Loucy (cell line): ENCODE measurements around the gene SEL1L.

Experiments
- H2AFZ ChIP-seq: fragments of 200-600 bp; sonication (generic); 2 replicates; pipeline ENCODE4 v1.6.0; 2016; ENCODE audit warnings: antibody characterized with exemption, mild to moderate bottlenecking, low read length, moderate library complexity
- H3F3A ChIP-seq: fragments of 200-600 bp; 2 replicates; pipeline ENCODE4 v1.6.0; 2016; ENCODE audit warnings: antibody characterized with exemption, low read depth, mild to moderate bottlenecking
- H3K27me3 ChIP-seq: fragments of 200-600 bp; sonication (generic); 2 replicates; pipeline ENCODE4 v1.6.1; 2014; ENCODE audit warnings: low read length, mild to moderate bottlenecking; ENCODE audit not compliant: insufficient read depth, poor library complexity, severe bottlenecking
- H3K36me3 ChIP-seq: fragments of 200-600 bp; sonication (generic); 2 replicates; pipeline ENCODE4 v1.6.1; 2016; ENCODE audit warnings: low read length; ENCODE audit not compliant: insufficient read depth
- H3K4me1 ChIP-seq: fragments of 200-600 bp; sonication (generic); 2 replicates; pipeline ENCODE4 v1.5.1; 2014; ENCODE audit warnings: low read length, mild to moderate bottlenecking; ENCODE audit not compliant: insufficient read depth, poor library complexity, severe bottlenecking
- H3K4me2 ChIP-seq: fragments of 200-600 bp; sonication (generic); 2 replicates; pipeline ENCODE4 v1.6.0; 2014; ENCODE audit warnings: antibody characterized with exemption, low read length, low read depth, mild to moderate bottlenecking; ENCODE audit not compliant: poor library complexity, severe bottlenecking
- H3K4me3 ChIP-seq: fragments of 200-600 bp; sonication (generic); 2 replicates; pipeline ENCODE4 v1.5.1; 2014; ENCODE audit warnings: low read length, mild to moderate bottlenecking, mixed read lengths; ENCODE audit not compliant: poor library complexity, severe bottlenecking
- H3K79me2 ChIP-seq: fragments of 200-600 bp; sonication (generic); 2 replicates; pipeline ENCODE4 v1.6.1; 2014; ENCODE audit warnings: low read length; ENCODE audit not compliant: insufficient read depth
- H3K9ac ChIP-seq: fragments of 200-600 bp; sonication (generic); 2 replicates; pipeline ENCODE4 v1.6.0; 2014; ENCODE audit warnings: mild to moderate bottlenecking, low read depth, low read length, moderate library complexity; ENCODE audit not compliant: poor library complexity, severe bottlenecking
- H3K9me2 ChIP-seq: fragments of 200-600 bp; sonication (generic); replicated peaks from 2 replicates; pipeline ENCODE4 v1.6.1; 2016; ENCODE audit warnings: low read depth, low read length, mixed read lengths
- H3K9me3 ChIP-seq: fragments of 200-600 bp; sonication (generic); 2 replicates; pipeline ENCODE4 v1.6.1; 2014; ENCODE audit warnings: mild to moderate bottlenecking, antibody characterized with exemption, low read length, low read depth; ENCODE audit not compliant: insufficient read depth
- H4K20me1 ChIP-seq: fragments of 200-600 bp; sonication (generic); 2 replicates; pipeline ENCODE4 v1.6.0; 2014; ENCODE audit warnings: antibody characterized with exemption, low read length, mild to moderate bottlenecking; ENCODE audit not compliant: insufficient read depth, poor library complexity, severe bottlenecking
- CTCF ChIP-seq: fragments of 200-600 bp; sonication (generic); conservative IDR thresholded peaks from 2 replicates; pipeline ENCODE4 v1.5.1; 2014; ENCODE audit warnings: mild to moderate bottlenecking, antibody characterized with exemption, low read length
- EZH2phosphoT487 ChIP-seq: fragments of 200-600 bp; IDR thresholded peaks from 2 replicates; pipeline ENCODE4 v1.6.1; 2018; ENCODE audit warnings: antibody characterized with exemption, mild to moderate bottlenecking, moderate library complexity, borderline replicate concordance

The SEL1L gene

GRCh38 chr14:81478446-81478845, 55.2 kb downstream of the SEL1L start:
- Histone ChIP-seq H3K79me2 (no peaks in the 10 kb centered on the region), H3K4me2 (no peak overlapping the region), H2AFZ (no peak overlapping the region), H3K4me3 (no peak overlapping the region), H3K9ac (no peak overlapping the region), H3K36me3 (peaks cover 65% of the 10 kb centered on the region), H3K9me3 (no peaks in the 10 kb centered on the region), H3K9me2 (no peaks in the 10 kb centered on the region), H4K20me1 (no peaks in the 10 kb centered on the region), H3K4me1 (no peaks in the 10 kb centered on the region), H3K27me3 (no peaks in the 10 kb centered on the region), H3F3A (no peaks in the 10 kb centered on the region)
- TF ChIP-seq EZH2phosphoT487 (no peak), CTCF (no peak)

GRCh38 chr14:81476816-81477215, 56.8 kb downstream of the SEL1L start:
- Histone ChIP-seq H3K4me1 (no peaks in the 10 kb centered on the region), H3K9ac (no peak overlapping the region), H3K9me2 (no peaks in the 10 kb centered on the region), H3K36me3 (peaks cover 63% of the 10 kb centered on the region; the same call in 1 of the 2 replicates), H3K79me2 (no peaks in the 10 kb centered on the region), H3K4me2 (no peak overlapping the region), H2AFZ (no peak overlapping the region), H3F3A (no peaks in the 10 kb centered on the region), H3K9me3 (no peaks in the 10 kb centered on the region), H3K4me3 (no peak overlapping the region), H3K27me3 (no peaks in the 10 kb centered on the region), H4K20me1 (no peaks in the 10 kb centered on the region)
- TF ChIP-seq EZH2phosphoT487 (no peak), CTCF (no peak)

DNA sequence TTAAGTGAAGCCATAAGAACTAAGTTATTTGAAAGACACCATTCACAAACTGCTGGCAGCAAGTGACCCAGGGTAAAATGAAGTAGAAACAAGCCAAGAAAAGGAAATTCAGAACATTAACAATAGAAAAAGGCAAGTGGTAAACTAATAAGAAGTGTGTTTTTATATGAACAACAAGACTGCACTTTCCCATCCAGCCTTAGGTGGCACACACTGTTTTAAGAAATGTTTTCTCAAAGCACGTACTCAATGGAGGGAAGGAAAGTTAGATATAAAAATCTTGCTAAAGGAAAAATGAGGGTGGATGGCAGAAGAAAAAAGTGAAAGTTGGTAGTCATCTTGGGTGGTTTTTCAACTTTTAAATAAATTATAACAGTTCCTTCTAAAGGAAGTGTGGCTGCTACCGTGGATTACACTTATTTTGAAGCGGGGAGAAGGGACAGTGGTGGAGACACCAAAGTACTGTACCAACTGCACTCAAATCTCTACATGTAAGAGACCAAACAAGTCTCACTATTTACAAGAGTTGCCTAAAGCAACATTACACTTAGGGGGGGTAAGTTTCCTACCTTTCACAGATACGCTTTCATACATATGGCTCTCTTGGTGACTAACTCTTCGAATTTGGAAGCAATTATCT, 58.8 kb downstream of the SEL1L start:
- TF ChIP-seq CTCF (no peak), EZH2phosphoT487 (no peak)
- Histone ChIP-seq H3K79me2 (no peaks in the 10 kb centered on the region), H4K20me1 (no peaks in the 10 kb centered on the region), H3K4me2 (no peak overlapping the region), H2AFZ (no peak overlapping the region), H3F3A (no peaks in the 10 kb centered on the region), H3K36me3 (peaks cover 52% of the 10 kb centered on the region; the same call in 1 of the 2 replicates), H3K9ac (no peak overlapping the region), H3K9me3 (no peaks in the 10 kb centered on the region), H3K9me2 (no peaks in the 10 kb centered on the region), H3K4me3 (no peak overlapping the region), H3K27me3 (no peaks in the 10 kb centered on the region), H3K4me1 (no peaks in the 10 kb centered on the region)
